Endothelial cell of umbilical vein (primary cell): ENCODE results near the gene GET4. TPM values are rescaled to one million over a fixed set of nuclear protein-coding genes. Genes with fewer than 3 reads are reported as not detected.

Source experiments
- BruUV-seq: library from RNA; stranded (reverse); fragments of 400-500 nt; replicated peaks from 2 replicates; lab custom pipeline; 2021; lab: Mats Ljungman, UMichigan
- CTCF ChIA-PET: fragments of 300-600, 350-600 bp; sonication (Branson Sonifier 250); formaldehyde crosslinking; loops from one replicate; lab custom pipeline; 2021; ENCODE audit warnings: antibody characterized with exemption, inconsistent platforms; lab: Charles Lee
- POLR2A ChIA-PET: fragments of 300-600, 350-600 bp; sonication (Branson Sonifier 250); formaldehyde crosslinking; loops from one replicate; lab custom pipeline; 2021; ENCODE audit warnings: antibody characterized with exemption, inconsistent platforms; lab: Charles Lee
- DNase-seq: peaks from one replicate; pipeline ENCODE4 v3.0.0-alpha.2; 2011; ENCODE audit warnings: low read depth, low spot score
- FAIRE-seq: peaks from 2 replicates; lab custom pipeline; 2011; peaks lifted over from hg19 to GRCh38; lab: Jason Lieb, UNC
- H2AFZ ChIP-seq: 2 replicates; pipeline ENCODE4 v1.6.0; 2012; ENCODE audit warnings: low read depth, low read length, control low read depth, inconsistent platforms
- H3K27ac ChIP-seq: 2 replicates; pipeline ENCODE4 v1.5.1; 2011; ENCODE audit warnings: low read depth, mild to moderate bottlenecking, control low read depth, low read length, moderate library complexity; ENCODE audit not compliant: insufficient read depth
- H3K27me3 ChIP-seq, 2 experiments: 2 replicates each; pipeline versions ENCODE4 v1.6.0 to v1.6.1; 2011; ENCODE audit warnings: low read length in 2 of 2, mixed read lengths in 1 of 2; ENCODE audit not compliant: control insufficient read depth in 2 of 2, insufficient read depth in 2 of 2
- H3K36me3 ChIP-seq, 2 experiments: 2 replicates in 1 of 2; 3 replicates in 1 of 2; pipeline ENCODE4 v1.5.1; 2011; ENCODE audit warnings: low read length in 2 of 2, mild to moderate bottlenecking in 1 of 2, moderate library complexity in 1 of 2; ENCODE audit not compliant: control insufficient read depth in 2 of 2, insufficient read depth in 2 of 2; ENCODE audit errors: extremely low read depth in 1 of 2
- H3K4me1 ChIP-seq: 3 replicates; pipeline ENCODE4 v1.5.1; 2011; ENCODE audit warnings: mild to moderate bottlenecking, low read length; ENCODE audit not compliant: control insufficient read depth, insufficient read depth; ENCODE audit errors: extremely low read depth
- H3K4me2 ChIP-seq: 2 replicates; pipeline ENCODE4 v1.6.1; 2011; ENCODE audit warnings: low read length, control low read depth, mixed read lengths; ENCODE audit not compliant: insufficient read depth
- H3K4me3 ChIP-seq, 3 experiments: fragments of 200-600 bp in 1 of 3; sonication (generic), shearing (Covaris generic) in 1 of 3; replicated peaks in 1 of 3; 2 replicates each; pipeline ENCODE4 v1.5.1; 2011 to 2016; ENCODE audit warnings: control low read depth in 3 of 3, low read length in 3 of 3, mild to moderate bottlenecking in 2 of 3, inconsistent platforms in 1 of 3, low read depth in 1 of 3, moderate library complexity in 1 of 3; ENCODE audit not compliant: insufficient read depth in 1 of 3
- H3K79me2 ChIP-seq: 2 replicates; pipeline ENCODE4 v1.6.0; 2012; ENCODE audit warnings: low read length, inconsistent platforms; ENCODE audit not compliant: control insufficient read depth, insufficient read depth
- H3K9ac ChIP-seq: replicated peaks from 2 replicates; pipeline ENCODE3; 2011; ENCODE audit warnings: low read length, control low read depth; ENCODE audit not compliant: insufficient read depth; ENCODE audit errors: extremely low read depth
- H3K9me1 ChIP-seq: replicated peaks from 3 replicates; pipeline ENCODE4 v1.6.0; 2011; ENCODE audit warnings: mild to moderate bottlenecking, low read length; ENCODE audit not compliant: control insufficient read depth, insufficient read depth; ENCODE audit errors: extremely low read depth
- H3K9me3 ChIP-seq: replicated peaks from 2 replicates; pipeline ENCODE4 v1.5.1; 2012; ENCODE audit warnings: low read length, inconsistent platforms; ENCODE audit not compliant: control insufficient read depth, insufficient read depth
- H4K20me1 ChIP-seq: replicated peaks from 2 replicates; pipeline ENCODE3; 2011; ENCODE audit warnings: mild to moderate bottlenecking, low read length; ENCODE audit not compliant: control insufficient read depth, insufficient read depth; ENCODE audit errors: extremely low read depth
- EZH2 ChIP-seq: IDR thresholded peaks from 2 replicates; pipeline ENCODE4 v1.6.1; 2012; ENCODE audit warnings: borderline replicate concordance, low read depth, mild to moderate bottlenecking, moderate library complexity, low read length, inconsistent platforms; ENCODE audit not compliant: severe bottlenecking
- FOS ChIP-seq: IDR thresholded peaks from 2 replicates; pipeline ENCODE4 v1.6.1; 2011; ENCODE audit warnings: mild to moderate bottlenecking, low read length, moderate library complexity, borderline replicate concordance; ENCODE audit not compliant: insufficient read depth
- GATA2 ChIP-seq: IDR thresholded peaks from 2 replicates; pipeline ENCODE4 v1.7.0; 2011; ENCODE audit warnings: low read depth, mild to moderate bottlenecking, moderate library complexity, mixed read lengths, low read length; ENCODE audit not compliant: insufficient read length, insufficient read depth
- JUN ChIP-seq: IDR thresholded peaks from 2 replicates; pipeline ENCODE4 v1.6.1; 2011; ENCODE audit warnings: borderline replicate concordance, low read depth; ENCODE audit not compliant: insufficient read length, insufficient read depth
- MYC ChIP-seq: IDR thresholded peaks from one replicate; pipeline ENCODE4 v1.6.1; 2011; ENCODE audit warnings: mild to moderate bottlenecking, low read depth, low read length
- POLR2A ChIP-seq: IDR thresholded peaks from 2 replicates; pipeline ENCODE4 v1.6.1; 2012; ENCODE audit warnings: low read depth, mild to moderate bottlenecking, control low read depth, low read length
- POLR2AphosphoS5 ChIP-seq: IDR thresholded peaks from 2 replicates; pipeline ENCODE4 v1.6.1; 2012; ENCODE audit warnings: low read depth, mild to moderate bottlenecking, control low read depth, low read length, moderate library complexity; ENCODE audit not compliant: insufficient read depth
- dilution Hi-C: fragments of 300-500 bp; cut with MboI; formaldehyde crosslinking; loops from one replicate; pipeline ENCODE4 v1.15.0; 2019; ENCODE audit warnings: low sequenced_read_pairs; ENCODE audit not compliant: extremely low pct_ligation_motif_present
- intact Hi-C: fragments of 100-400 bp; cut with micrococcal nuclease; formaldehyde crosslinking; loops from one replicate; pipeline ENCODE4 v1.10.0; 2022
- polyA plus RNA-seq, 4 experiments: library from polyadenylated mRNA; depleted of rRNA in 3 of 4; stranded (reverse) in 3 of 4; unstranded in 1 of 4; fragments of >200 nt; gene quantifications; 2 replicates each; pipeline versions ENCODE4 v1.2.1 to v1.2.3, GENCODE V29; 2011 to 2012; ENCODE audit warnings: missing spikeins in 1 of 4
- total RNA-seq: library from RNA; stranded (reverse); gene quantifications from 2 replicates; pipeline ENCODE4 v1.2.3, GENCODE V29; 2021
- TF ChIP-seq, protein P1 (sequence below), 2 donors: IDR thresholded peaks; 1 replicate in 1 of 2; 2 replicates in 1 of 2; pipeline ENCODE4 v1.5.1; 2011; ENCODE audit warnings: low read length in 2 of 2, mild to moderate bottlenecking in 2 of 2, moderate library complexity in 2 of 2, control low read depth in 1 of 2, inconsistent platforms in 1 of 2, low read depth in 1 of 2; ENCODE audit not compliant: insufficient read depth in 1 of 2; ENCODE audit errors: extremely low read depth in 1 of 2
- TF ChIP-seq, protein P2 (sequence below): IDR thresholded peaks from 2 replicates; pipeline ENCODE4 v1.6.1; 2011; ENCODE audit not compliant: insufficient read depth, insufficient read length

Gene GET4
- total and polyA plus RNA-seq, 2 donors (not counting 3 experiments of a cell fraction or from before 2014, with no cell fraction given), result 48.4 to 58.1 TPM

DNA sequence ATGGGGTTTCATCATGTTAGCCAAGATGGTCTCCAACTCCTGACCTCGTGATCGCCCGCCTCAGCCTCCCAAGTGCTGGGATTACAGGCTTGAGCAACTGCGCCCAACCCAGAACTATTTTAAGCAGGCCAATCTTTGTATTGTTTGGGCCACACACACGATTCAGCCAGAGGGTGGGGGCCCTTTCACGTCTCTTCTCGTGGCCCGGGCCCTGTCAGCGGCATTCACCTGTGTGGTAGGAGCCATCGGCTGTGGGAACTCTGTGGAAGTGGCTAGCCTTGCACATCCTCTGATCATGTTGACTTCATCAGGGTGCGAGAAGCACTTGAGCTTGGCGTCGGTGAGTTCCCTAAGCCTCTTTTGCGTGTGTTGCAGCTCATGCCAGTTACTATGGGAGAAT, 27.2 kb upstream of the GET4 start:
- dilution Hi-C loops (no loop called here), intact Hi-C loops (no loop called here)
- Histone ChIP-seq H3K27me3 (no peaks in the 10 kb centered on the region), H3K4me2 (no peak overlapping the region), H2AFZ (no peak overlapping the region), H3K4me1 (no peaks in the 10 kb centered on the region), H3K36me3 (peaks cover 10 to 38% of the 10 kb centered on the region in 2 experiments), H3K9me3 (no peaks in the 10 kb centered on the region), H3K9me1 (no peaks in the 10 kb centered on the region), H3K9ac (no peak overlapping the region), H3K4me3 (no peak overlapping the region), H4K20me1 (no peaks in the 10 kb centered on the region), H3K79me2 (no peaks in the 10 kb centered on the region), H3K27ac (no peak overlapping the region)
- DNase-seq, result no peak
- no peak for TF ChIP-seq MYC
- no peak for TF ChIP-seq FOS
- FAIRE-seq, result no peak
- POLR2A ChIA-PET, result no interaction called here
- CTCF ChIA-PET, result interaction anchor here (1.5 kb wide), 2 partner anchors 24 to 32 kb away, joined by 3 to 5 read pairs; no protein-coding TSS in a partner anchor
- no TSS peak for BruUV-seq

DNA sequence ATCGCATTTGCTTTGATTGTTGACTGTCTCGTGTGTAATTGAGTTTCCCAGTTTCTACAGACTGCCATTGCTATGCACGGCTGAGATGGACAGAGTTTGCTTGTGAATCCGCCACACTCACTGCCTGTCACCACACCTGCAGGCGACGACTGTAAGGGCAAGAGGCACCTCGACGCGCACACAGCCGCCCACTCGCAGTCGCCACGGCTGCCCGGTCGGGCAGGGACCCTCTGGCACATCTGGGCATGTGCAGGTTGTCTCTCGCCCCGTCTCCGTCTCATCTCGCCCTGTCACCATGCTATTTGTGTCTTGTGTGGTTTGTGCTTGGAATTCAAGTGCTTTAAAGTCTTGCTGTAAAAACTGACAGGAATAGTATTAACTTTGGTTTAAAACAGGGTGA, 26.6 kb upstream of the GET4 start:
- POLR2A ChIA-PET, result no interaction called here
- FAIRE-seq (no peak), DNase-seq (no peak)
- H3K27me3 ChIP-seq, result no peaks in the 10 kb centered on the region
- H3K4me2 ChIP-seq, result no peak overlapping the region
- CTCF ChIA-PET, result interaction anchor here (1.2 to 1.5 kb wide), 3 partner anchors 24 to 528 kb away, joined by 3 to 5 read pairs (median 3); no protein-coding TSS in a partner anchor
- intact Hi-C loops (no loop called here), dilution Hi-C loops (no loop called here)
- BruUV-seq, result no TSS peak
- H2AFZ ChIP-seq, result no peak overlapping the region
- H3K36me3 ChIP-seq, result peaks cover 6 to 39% of the 10 kb centered on the region in 2 experiments
- H3K4me3 ChIP-seq, result no peak overlapping the region
- no peaks in the 10 kb centered on the region for H3K79me2 ChIP-seq
- H3K4me1 ChIP-seq, result no peaks in the 10 kb centered on the region
- TF ChIP-seq POLR2A (no peak), MYC (no peak), JUN (no peak), POLR2AphosphoS5 (no peak), FOS (no peak), GATA2 (no peak), EZH2 (no peak)
- TF ChIP-seq, protein P1, sequence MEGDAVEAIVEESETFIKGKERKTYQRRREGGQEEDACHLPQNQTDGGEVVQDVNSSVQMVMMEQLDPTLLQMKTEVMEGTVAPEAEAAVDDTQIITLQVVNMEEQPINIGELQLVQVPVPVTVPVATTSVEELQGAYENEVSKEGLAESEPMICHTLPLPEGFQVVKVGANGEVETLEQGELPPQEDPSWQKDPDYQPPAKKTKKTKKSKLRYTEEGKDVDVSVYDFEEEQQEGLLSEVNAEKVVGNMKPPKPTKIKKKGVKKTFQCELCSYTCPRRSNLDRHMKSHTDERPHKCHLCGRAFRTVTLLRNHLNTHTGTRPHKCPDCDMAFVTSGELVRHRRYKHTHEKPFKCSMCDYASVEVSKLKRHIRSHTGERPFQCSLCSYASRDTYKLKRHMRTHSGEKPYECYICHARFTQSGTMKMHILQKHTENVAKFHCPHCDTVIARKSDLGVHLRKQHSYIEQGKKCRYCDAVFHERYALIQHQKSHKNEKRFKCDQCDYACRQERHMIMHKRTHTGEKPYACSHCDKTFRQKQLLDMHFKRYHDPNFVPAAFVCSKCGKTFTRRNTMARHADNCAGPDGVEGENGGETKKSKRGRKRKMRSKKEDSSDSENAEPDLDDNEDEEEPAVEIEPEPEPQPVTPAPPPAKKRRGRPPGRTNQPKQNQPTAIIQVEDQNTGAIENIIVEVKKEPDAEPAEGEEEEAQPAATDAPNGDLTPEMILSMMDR (IDR thresholded peaks at IDR 0.05; ENCODE audit: extremely low read depth in 1 of 2, insufficient read depth in 1 of 2, low read depth in 1 of 2, low read length in 2 of 2), result no peak
- TF ChIP-seq, protein P2, sequence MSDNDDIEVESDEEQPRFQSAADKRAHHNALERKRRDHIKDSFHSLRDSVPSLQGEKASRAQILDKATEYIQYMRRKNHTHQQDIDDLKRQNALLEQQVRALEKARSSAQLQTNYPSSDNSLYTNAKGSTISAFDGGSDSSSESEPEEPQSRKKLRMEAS, result no peak
- H3K9ac ChIP-seq, result no peak overlapping the region
- no peak overlapping the region for H3K27ac ChIP-seq
- H3K9me3 ChIP-seq, result no peaks in the 10 kb centered on the region
- H3K9me1 ChIP-seq, result no peaks in the 10 kb centered on the region
- no peaks in the 10 kb centered on the region for H4K20me1 ChIP-seq
